H1 (cell line): ENCODE data around the gene CST11. TPM values are rescaled to one million over a fixed set of nuclear protein-coding genes. Genes with fewer than 3 reads are reported as not detected.

Experiments used
- CHD7 ChIP-seq: fragments of 300-600 bp; sonication (generic); IDR thresholded peaks from 2 replicates; pipeline ENCODE4 v1.7.1; 2012; ENCODE audit warnings: low read length, moderate library complexity, mild to moderate bottlenecking, inconsistent platforms; ENCODE audit not compliant: insufficient replicate concordance
- E2F6 ChIP-seq: IDR thresholded peaks from 2 replicates; pipeline ENCODE4 v1.6.1; 2012; ENCODE audit warnings: inconsistent platforms
- EZH2 ChIP-seq: fragments of 200-600 bp; sonication (generic); IDR thresholded peaks from 2 replicates; pipeline ENCODE4 v1.7.1; 2012; ENCODE audit warnings: low read depth, mild to moderate bottlenecking, moderate library complexity, low read length, inconsistent platforms; ENCODE audit not compliant: severe bottlenecking
- HDAC2 ChIP-seq, 2 experiments: fragments of 300-600 bp in 1 of 2; sonication (generic) in 1 of 2; IDR thresholded peaks; 2 replicates each; pipeline ENCODE4 v1.6.1; 2011 to 2012; ENCODE audit warnings: low read depth in 2 of 2, low read length in 2 of 2, mild to moderate bottlenecking in 2 of 2, moderate library complexity in 2 of 2, borderline replicate concordance in 1 of 2, inconsistent platforms in 1 of 2
- NANOG ChIP-seq: IDR thresholded peaks from 2 replicates; pipeline ENCODE4 v1.6.1; 2011; ENCODE audit warnings: low read length, low read depth, mild to moderate bottlenecking, inconsistent platforms; ENCODE audit not compliant: insufficient read depth, poor library complexity, severe bottlenecking
- POU5F1 ChIP-seq: IDR thresholded peaks from 2 replicates; pipeline ENCODE4 v1.6.1; 2011; ENCODE audit warnings: low read depth, mild to moderate bottlenecking, low read length, moderate library complexity
- RNF2 ChIP-seq: fragments of 200-900, 300-1000 bp; sonication (generic); IDR thresholded peaks from 2 replicates; pipeline ENCODE4 v1.7.1; 2016; ENCODE audit warnings: borderline replicate concordance, low read depth, mild to moderate bottlenecking, antibody characterized with exemption, low read length; ENCODE audit not compliant: poor library complexity, severe bottlenecking; ENCODE audit errors: missing control alignments
- SAP30 ChIP-seq: fragments of 300-600 bp; sonication (generic); IDR thresholded peaks from 2 replicates; pipeline ENCODE4 v1.7.1; 2012; ENCODE audit warnings: low read length, moderate library complexity, mild to moderate bottlenecking, inconsistent platforms; ENCODE audit not compliant: insufficient read depth, insufficient replicate concordance
- polyA plus RNA-seq, 7 experiments: library from polyadenylated mRNA; depleted of rRNA in 3 of 7; stranded (reverse) in 5 of 7; unstranded in 2 of 7; fragments of >200 nt in 5 of 7; fragments of 200-250 nt in 2 of 7; gene quantifications; 1 replicate in 5 of 7; 2 replicates in 1 of 7; 4 replicates in 1 of 7; pipeline versions ENCODE4 v1.2.1 to v1.2.3, GENCODE V29; 2011 to 2013; ENCODE audit warnings: missing spikeins in 2 of 7, mixed read lengths in 2 of 7
- total RNA-seq: library from RNA; stranded (reverse); fragmentation: NEBNext Ultra II Directional; extraction: Animal tissue kit (Norgen Biotek cat#: 25700); gene quantifications from 2 replicates; pipeline ENCODE4 v1.2.1, GENCODE V29; 2021

Gene CST11
- total and polyA plus RNA-seq, 2 of the 8 experiments (the other 6 are each of a cell fraction or from before 2014, with no cell fraction given) = 2.0 TPM; not detected in 1

GRCh38 chr20:23497536-23497935, 44.9 kb upstream of the CST11 start (continued):
- no peak for TF ChIP-seq CHD7
- no peak for TF ChIP-seq RNF2
- TF ChIP-seq E2F6 = no peak
- no peak for TF ChIP-seq EZH2
- no peak for TF ChIP-seq HDAC2 (IDR thresholded peaks at IDR 0.05; ENCODE audit: borderline replicate concordance in 1 of 2, low read depth in 2 of 2, low read length in 2 of 2)
- TF ChIP-seq POU5F1 = no peak
- TF ChIP-seq SAP30 = no peak
- no peak for TF ChIP-seq NANOG
